Endothelial cell of hepatic sinusoid (primary cell): Measurements from ENCODE around the gene SH3BP2.

Source experiments
- in situ Hi-C: cut with HindIII; loops from 2 replicates; pipeline ENCODE4 v1.10.0; 2017; ENCODE audit warnings: low sequenced_read_pairs

The SH3BP2 gene

GRCh38 chr4:2830632-2831610 lies 38.0 kb downstream of the SH3BP2 start:
- in situ Hi-C loops = no loop called here

GRCh38 chr4:2831611-2832308 lies 38.9 kb downstream of the SH3BP2 start:
- in situ Hi-C loops = no loop called here

GRCh38 chr4:2832309-2832980 lies 39.6 kb downstream of the SH3BP2 start:
- in situ Hi-C loops = no loop called here

- in situ Hi-C loops = no loop called here
Observed at GRCh38 chr4:2832981-2833670, 40.2 kb downstream of the SH3BP2 start.

- in situ Hi-C loops = no loop called here
Observed at GRCh38 chr4:2833671-2834000, 40.8 kb downstream of the SH3BP2 start.

- in situ Hi-C loops = no loop called here
Observed at GRCh38 chr4:2834001-2834921, 41.4 kb downstream of the SH3BP2 start.

- in situ Hi-C loops = no loop called here
Observed at GRCh38 chr4:2835978-2836377, 43.1 kb downstream of the SH3BP2 start.

GRCh38 chr4:2836391-2836859 lies 43.5 kb downstream of the SH3BP2 start:
- in situ Hi-C loops = no loop called here

GRCh38 chr4:2837110-2837903 lies 44.4 kb downstream of the SH3BP2 start:
- in situ Hi-C loops = no loop called here

- in situ Hi-C loops = no loop called here
Observed at GRCh38 chr4:2837904-2838496, 45.1 kb downstream of the SH3BP2 start.

- in situ Hi-C loops = no loop called here
Observed at GRCh38 chr4:2839060-2839459, 46.2 kb downstream of the SH3BP2 start.

- in situ Hi-C loops = loop anchor here (5.0 kb wide), 1 partner anchor 80 kb away; no protein-coding TSS in a partner anchor
Observed at GRCh38 chr4:2842687-2843262, 49.9 kb downstream of the SH3BP2 start.

- in situ Hi-C loops = loop anchor here (5.0 kb wide), 1 partner anchor 79 kb away; no protein-coding TSS in a partner anchor
Observed at GRCh38 chr4:2843263-2843940, 50.5 kb downstream of the SH3BP2 start, which contains the start of gene ADD1. TSS of gene ADD1 (plus strand) at chr4:2843844. CDS start at chr4:2875916, 32,072 bp downstream.

GRCh38 chr4:2843941-2844584 lies 51.2 kb downstream of the SH3BP2 start:
- in situ Hi-C loops = loop anchor here (5.0 kb wide), 1 partner anchor 78 kb away; no protein-coding TSS in a partner anchor

GRCh38 chr4:2846172-2846571 lies 53.3 kb downstream of the SH3BP2 start:
- in situ Hi-C loops = no loop called here

- in situ Hi-C loops = no loop called here
Observed at GRCh38 chr4:2847302-2847871, 54.5 kb downstream of the SH3BP2 start.
